Activated CD4-positive, CD25-positive, alpha-beta regulatory T cell treated with anti-CD3 and anti-CD28 coated beads, Interleukin-2, amount 50 U/mL, for 72 hours (primary cell): ENCODE measurements around the gene CNTN5.

ENCODE experiments used
- DNase-seq: peaks from one replicate; pipeline ENCODE4 v3.0.0; 2021

CNTN5 gene

GRCh38 chr11:99171330-99171729, 150.6 kb downstream of the CNTN5 start:
- no peak for DNase-seq

GRCh38 chr11:99176430-99176829, 155.7 kb downstream of the CNTN5 start:
- no peak for DNase-seq

GRCh38 chr11:99177446-99177845, 156.7 kb downstream of the CNTN5 start:
- no peak for DNase-seq

GRCh38 chr11:99184146-99184545, 163.4 kb downstream of the CNTN5 start:
- DNase-seq = no peak

GRCh38 chr11:99188221-99188620, 167.5 kb downstream of the CNTN5 start:
- no peak for DNase-seq

- DNase-seq = no peak
These were observed 172.0 kb downstream of the CNTN5 start for GRCh38 chr11:99192716-99193115.

- no peak for DNase-seq
These were observed 176.7 kb downstream of the CNTN5 start for GRCh38 chr11:99197477-99197876.

GRCh38 chr11:99198215-99198614, 177.5 kb downstream of the CNTN5 start:
- no peak for DNase-seq

GRCh38 chr11:99199341-99199740, 178.6 kb downstream of the CNTN5 start:
- no peak for DNase-seq

GRCh38 chr11:99200720-99201119, 180.0 kb downstream of the CNTN5 start:
- DNase-seq = no peak

- DNase-seq = no peak
These were observed 188.1 kb downstream of the CNTN5 start for GRCh38 chr11:99208813-99209212.

- no peak for DNase-seq
These were observed 208.8 kb downstream of the CNTN5 start for GRCh38 chr11:99229544-99229943.

GRCh38 chr11:99234534-99234933, 213.8 kb downstream of the CNTN5 start:
- no peak for DNase-seq

- DNase-seq = no peak
These were observed 217.7 kb downstream of the CNTN5 start for GRCh38 chr11:99238401-99238800.

- DNase-seq = no peak
These were observed 219.7 kb downstream of the CNTN5 start for GRCh38 chr11:99240192-99241030.

GRCh38 chr11:99241066-99241465, 220.3 kb downstream of the CNTN5 start:
- DNase-seq = no peak

- no peak for DNase-seq
These were observed 223.9 kb downstream of the CNTN5 start for GRCh38 chr11:99244613-99245012.

- no peak for DNase-seq
These were observed 225.4 kb downstream of the CNTN5 start for GRCh38 chr11:99246199-99246598.

- no peak for DNase-seq
These were observed 235.9 kb downstream of the CNTN5 start for GRCh38 chr11:99256614-99257013.

- no peak for DNase-seq
These were observed 236.4 kb downstream of the CNTN5 start for GRCh38 chr11:99257131-99257530.

- no peak for DNase-seq
These were observed 239.9 kb downstream of the CNTN5 start for GRCh38 chr11:99260696-99261095.

- no peak for DNase-seq
These were observed 248.1 kb downstream of the CNTN5 start for GRCh38 chr11:99268886-99269285.

GRCh38 chr11:99271527-99271926, 250.8 kb downstream of the CNTN5 start:
- no peak for DNase-seq

- DNase-seq = no peak
These were observed 254.8 kb downstream of the CNTN5 start for GRCh38 chr11:99275521-99275920.

- DNase-seq = no peak
These were observed 256.5 kb downstream of the CNTN5 start for GRCh38 chr11:99277281-99277680.
